Body of pancreas (tissue), 4 donors: ENCODE measurements around the gene STAG2. TPM values are rescaled to one million over a fixed set of nuclear protein-coding genes. Genes with fewer than 3 reads are reported as not detected.

ENCODE experiments used
- ATAC-seq: fragments of 150-250 bp; one replicate; pipeline ENCODE4 v1.9.1; 2016
- DNase-seq, 4 donors: peaks; one replicate each; pipeline ENCODE4 v3.0.0-alpha.2; 2019
- H3K27ac ChIP-seq, 4 donors: fragments of 200-600 bp; sonication (generic); 1 replicate in 3 of 4; 2 replicates in 1 of 4; pipeline versions ENCODE4 v1.5.1 to v1.6.1; 2016 to 2019; ENCODE audit warnings: mild to moderate bottlenecking in 1 of 4, mixed read lengths in 1 of 4, moderate library complexity in 1 of 4
- H3K27me3 ChIP-seq, 2 donors: fragments of 200-600 bp; sonication (generic); one replicate each; pipeline ENCODE4 v1.6.0; 2016; ENCODE audit warnings: mild to moderate bottlenecking in 1 of 2
- H3K36me3 ChIP-seq, 2 donors: fragments of 200-600 bp; sonication (generic); replicated peaks in 1 of 2; 2 replicates each; pipeline ENCODE4 v1.5.1; 2016; ENCODE audit warnings: low read depth in 2 of 2; ENCODE audit not compliant: insufficient read depth in 1 of 2
- H3K4me1 ChIP-seq: fragments of 200-600 bp; sonication (generic); one replicate; pipeline ENCODE4 v1.6.0; 2016
- H3K4me3 ChIP-seq, 2 donors: fragments of 200-600 bp; sonication (generic); 1 replicate in 1 of 2; 2 replicates in 1 of 2; pipeline ENCODE4 v1.5.1; 2016 to 2019
- H3K9me3 ChIP-seq, 3 donors: fragments of 200-600 bp; sonication (generic); 1 replicate in 2 of 3; 2 replicates in 1 of 3; pipeline ENCODE4 v1.5.1; 2016
- POLR2A ChIP-seq, 3 donors: fragments of 450-650 bp; IDR thresholded peaks; one replicate each; pipeline ENCODE4 v1.6.1; 2016; ENCODE audit warnings: antibody characterized with exemption in 3 of 3, mild to moderate bottlenecking in 2 of 3
- WGBS, 2 donors: methylation state at CpG; one replicate each; pipeline ENCODE4 v1.1.5; 2017; 5-methylcytosine and 5-hydroxymethylcytosine counted together
- intact Hi-C: fragments of 100-400 bp; cut with DNase I; formaldehyde crosslinking; loops from one replicate; pipeline ENCODE4 v1.15.1; 2023
- total RNA-seq, 2 donors: library from RNA; depleted of rRNA; stranded (reverse); fragments of >200 nt; gene quantifications; one replicate each; pipeline ENCODE4 v1.1.0, GENCODE V29; 2016
- TF ChIP-seq, protein P1 (sequence below), 7 experiments: fragments of 450-650 bp in 4 of 7; fragments of 200-600 bp in 3 of 7; sonication (generic) in 3 of 7; IDR thresholded peaks; one replicate each; pipeline ENCODE4 v1.5.1; 2016 to 2019; ENCODE audit warnings: antibody characterized with exemption in 7 of 7

Gene STAG2
- total RNA-seq, 2 donors from 2014 or later = 26.4 to 39.2 TPM

DNA sequence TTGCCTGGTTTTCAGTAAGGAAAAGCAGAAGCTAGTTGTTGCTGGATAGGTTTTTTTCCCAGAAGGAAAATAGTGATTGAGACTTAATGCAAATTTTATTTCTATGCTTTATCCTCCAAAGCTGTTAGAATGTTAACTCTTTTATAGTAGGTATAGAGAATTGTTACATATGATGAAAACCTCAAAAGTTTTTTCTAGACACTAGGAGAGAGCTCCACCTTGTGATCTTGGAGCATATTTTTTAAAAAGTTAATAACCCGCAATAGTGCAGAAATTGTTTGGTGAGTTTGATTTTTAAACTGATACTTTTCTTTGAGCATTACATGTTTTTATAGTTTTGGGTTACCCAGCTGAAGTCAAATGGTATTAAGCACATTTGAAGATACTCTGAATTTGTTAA lies 56.5 kb downstream of the STAG2 start:
- intact Hi-C loops = no loop called here
- no peaks in the 10 kb centered on the region for H3K36me3 ChIP-seq
- no peak for ATAC-seq
- no peaks in the 10 kb centered on the region for H3K4me1 ChIP-seq
- H3K27ac ChIP-seq = no peak overlapping the region
- no peak overlapping the region for H3K4me3 ChIP-seq
- H3K9me3 ChIP-seq = no peaks in the 10 kb centered on the region
- H3K27me3 ChIP-seq = no peaks in the 10 kb centered on the region
- WGBS, 2 donors = 22 to 33% methylated on average over 1 of the region's 1 CpG
- no peak for DNase-seq
- no peak for TF ChIP-seq POLR2A (IDR thresholded peaks at IDR 0.05)
- TF ChIP-seq, protein P1, sequence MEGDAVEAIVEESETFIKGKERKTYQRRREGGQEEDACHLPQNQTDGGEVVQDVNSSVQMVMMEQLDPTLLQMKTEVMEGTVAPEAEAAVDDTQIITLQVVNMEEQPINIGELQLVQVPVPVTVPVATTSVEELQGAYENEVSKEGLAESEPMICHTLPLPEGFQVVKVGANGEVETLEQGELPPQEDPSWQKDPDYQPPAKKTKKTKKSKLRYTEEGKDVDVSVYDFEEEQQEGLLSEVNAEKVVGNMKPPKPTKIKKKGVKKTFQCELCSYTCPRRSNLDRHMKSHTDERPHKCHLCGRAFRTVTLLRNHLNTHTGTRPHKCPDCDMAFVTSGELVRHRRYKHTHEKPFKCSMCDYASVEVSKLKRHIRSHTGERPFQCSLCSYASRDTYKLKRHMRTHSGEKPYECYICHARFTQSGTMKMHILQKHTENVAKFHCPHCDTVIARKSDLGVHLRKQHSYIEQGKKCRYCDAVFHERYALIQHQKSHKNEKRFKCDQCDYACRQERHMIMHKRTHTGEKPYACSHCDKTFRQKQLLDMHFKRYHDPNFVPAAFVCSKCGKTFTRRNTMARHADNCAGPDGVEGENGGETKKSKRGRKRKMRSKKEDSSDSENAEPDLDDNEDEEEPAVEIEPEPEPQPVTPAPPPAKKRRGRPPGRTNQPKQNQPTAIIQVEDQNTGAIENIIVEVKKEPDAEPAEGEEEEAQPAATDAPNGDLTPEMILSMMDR (IDR thresholded peaks at IDR 0.05) = peak in 2 of 7 experiments; percentile 17 to 24

DNA sequence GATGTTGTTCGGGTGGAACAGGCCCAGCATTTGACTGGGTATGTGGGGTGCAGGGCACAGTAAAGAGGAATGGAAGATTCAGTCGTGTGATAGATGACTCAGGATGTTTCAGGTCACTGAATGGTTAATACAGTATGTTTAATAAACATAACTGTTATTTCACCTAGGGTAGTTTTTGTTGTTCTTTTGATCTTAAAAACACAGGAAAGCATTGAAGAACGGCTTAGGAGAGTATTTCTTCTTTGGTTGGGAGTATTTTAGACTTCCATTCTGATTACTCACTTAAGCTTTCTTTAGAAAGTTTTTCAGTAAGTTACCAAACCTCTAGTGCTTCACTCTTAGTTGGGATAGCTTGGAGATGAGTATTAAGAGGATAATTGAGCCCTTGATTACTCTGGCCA lies 62.3 kb downstream of the STAG2 start:
- ATAC-seq = no peak
- Histone ChIP-seq H3K9me3 (no peaks in the 10 kb centered on the region), H3K4me3 (no peak overlapping the region), H3K27me3 (no peaks in the 10 kb centered on the region), H3K27ac (no peak overlapping the region), H3K36me3 (no peaks in the 10 kb centered on the region), H3K4me1 (no peaks in the 10 kb centered on the region)
- DNase-seq = no peak
- WGBS, 2 donors = 79 to 82% methylated on average over 3 of the region's 3 CpGs
- intact Hi-C loops = no loop called here
- no peak for TF ChIP-seq POLR2A (IDR thresholded peaks at IDR 0.05)
- TF ChIP-seq, protein P1 (IDR thresholded peaks at IDR 0.05) = no peak

DNA sequence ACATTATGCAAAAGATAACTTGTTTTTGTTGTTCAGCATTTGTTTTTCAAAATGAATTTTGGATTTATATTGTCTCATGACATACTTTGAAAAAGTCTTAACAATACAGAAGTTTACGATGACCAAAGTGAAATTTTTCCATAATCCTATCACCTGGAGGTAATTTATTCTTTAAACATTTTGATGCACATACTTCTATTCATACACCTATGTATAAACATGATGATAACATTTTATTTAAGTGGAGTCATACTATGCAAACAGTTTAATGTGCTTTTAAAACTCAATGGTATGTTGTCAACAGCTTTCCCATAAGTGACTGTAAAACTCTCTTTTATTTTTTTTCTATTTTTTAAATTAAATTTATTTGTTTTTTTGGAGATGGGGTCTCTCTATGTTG lies 65.0 kb downstream of the STAG2 start:
- no peak overlapping the region for H3K4me3 ChIP-seq
- H3K27ac ChIP-seq = no peak overlapping the region
- intact Hi-C loops = no loop called here
- no peaks in the 10 kb centered on the region for H3K4me1 ChIP-seq
- 100% methylated on average over 1 of the region's 1 CpG for WGBS, 2 donors
- H3K27me3 ChIP-seq = no peaks in the 10 kb centered on the region
- TF ChIP-seq, protein P1 (IDR thresholded peaks at IDR 0.05) = no peak
- no peak for TF ChIP-seq POLR2A (IDR thresholded peaks at IDR 0.05)
- DNase-seq (no peak), ATAC-seq (no peak)
- no peaks in the 10 kb centered on the region for H3K36me3 ChIP-seq
- no peaks in the 10 kb centered on the region for H3K9me3 ChIP-seq

DNA sequence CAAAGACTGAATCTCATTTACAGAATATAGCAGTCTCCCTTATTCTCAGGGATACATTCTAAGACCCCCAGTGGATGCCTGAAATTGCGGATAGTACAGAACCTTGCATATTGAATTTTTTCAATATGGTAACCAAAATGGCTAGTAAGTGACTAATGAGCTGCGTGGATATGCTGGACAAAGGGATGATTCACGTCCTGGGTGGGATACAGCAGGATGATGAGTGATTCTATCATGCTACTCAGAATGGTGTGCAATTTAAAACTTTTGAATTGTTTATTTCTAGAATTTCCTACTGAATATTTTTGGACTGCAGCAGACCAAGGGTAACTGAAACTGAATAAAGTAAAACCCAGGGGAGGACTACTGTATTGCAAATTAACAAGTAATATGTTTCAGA lies 66.7 kb downstream of the STAG2 start:
- WGBS, 2 donors = 93 to 94% methylated on average over 2 to 3 of the region's 3 CpGs
- Histone ChIP-seq H3K4me3 (no peak overlapping the region), H3K27me3 (no peaks in the 10 kb centered on the region), H3K27ac (no peak overlapping the region), H3K4me1 (no peaks in the 10 kb centered on the region), H3K36me3 (no peaks in the 10 kb centered on the region), H3K9me3 (no peaks in the 10 kb centered on the region)
- DNase-seq (no peak), ATAC-seq (no peak)
- TF ChIP-seq, protein P1 (IDR thresholded peaks at IDR 0.05) = no peak
- no peak for TF ChIP-seq POLR2A (IDR thresholded peaks at IDR 0.05)
- intact Hi-C loops = no loop called here

DNA sequence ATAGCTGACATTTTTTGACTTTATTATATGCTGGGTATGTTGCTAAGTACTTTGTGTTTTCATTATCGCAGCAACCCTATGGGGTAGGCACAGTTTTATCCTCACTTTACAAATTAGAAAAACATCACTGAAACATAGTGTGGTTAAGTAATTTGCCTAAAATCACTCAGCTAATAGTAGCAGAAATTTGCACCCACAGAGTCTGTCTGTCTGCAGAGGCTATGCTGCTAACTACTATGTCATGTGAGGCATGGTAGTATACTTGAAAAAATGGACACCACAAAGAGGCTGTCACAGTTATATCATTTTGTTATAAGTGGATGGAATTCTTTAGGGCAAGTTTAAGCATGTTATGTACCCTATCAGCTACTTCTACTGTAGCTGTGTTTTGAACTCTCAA lies 69.0 kb downstream of the STAG2 start:
- Histone ChIP-seq H3K27me3 (no peaks in the 10 kb centered on the region), H3K4me3 (no peak overlapping the region), H3K4me1 (no peaks in the 10 kb centered on the region), H3K9me3 (no peaks in the 10 kb centered on the region), H3K27ac (no peak overlapping the region), H3K36me3 (no peaks in the 10 kb centered on the region)
- whole genome bisulfite sequencing, 2 donors = 93 to 100% methylated on average over 1 of the region's 1 CpG
- DNase-seq = no peak
- no peak for ATAC-seq
- TF ChIP-seq POLR2A (IDR thresholded peaks at IDR 0.05) = no peak
- TF ChIP-seq, protein P1 (IDR thresholded peaks at IDR 0.05) = no peak
- intact Hi-C loops = no loop called here
